Panc1 (cell line): ENCODE measurements around the gene SMAP1. TPM values are rescaled to one million over a fixed set of nuclear protein-coding genes. Genes with fewer than 3 reads are reported as not detected.

Experiments
- ATAC-seq: fragments of 200-7000 bp; cut with Tn5 transposase; 2 replicates; pipeline ENCODE4 v1.9.1; 2020; ENCODE audit warnings: mild to moderate bottlenecking, moderate library complexity
- BruUV-seq: library from RNA; stranded (reverse); fragments of 400-500 nt; replicated peaks from 2 replicates; lab custom pipeline; 2021; lab: Mats Ljungman, UMichigan
- CTCF ChIA-PET: fragments of 300-600 bp; sonication (Branson Sonifier 250); formaldehyde crosslinking; loops from one replicate; lab custom pipeline; 2022; ENCODE audit warnings: antibody characterized with exemption; lab: Charles Lee
- POLR2A ChIA-PET: fragments of 300-600 bp; sonication (Branson Sonifier 250); formaldehyde crosslinking; loops from one replicate; lab custom pipeline; 2022; ENCODE audit warnings: antibody characterized with exemption; lab: Charles Lee
- DNase-seq: peaks from one replicate; pipeline ENCODE4 v3.0.0-alpha.2; 2010; ENCODE audit warnings: low read depth, low spot score
- H3K27ac ChIP-seq: 2 replicates; pipeline ENCODE4 v1.5.1; 2011; ENCODE audit warnings: mild to moderate bottlenecking, low read length, inconsistent platforms
- H3K27me3 ChIP-seq: fragments of 200-500 bp; sonication (Bioruptor generic); 2 replicates; pipeline ENCODE4 v1.6.0; 2014; ENCODE audit warnings: low read length, inconsistent platforms; ENCODE audit not compliant: control insufficient read depth, insufficient read depth
- H3K36me3 ChIP-seq: fragments of 200-500 bp; sonication (Bioruptor generic); 2 replicates; pipeline ENCODE4 v1.5.1; 2014; ENCODE audit warnings: inconsistent platforms, mild to moderate bottlenecking, low read length, moderate library complexity; ENCODE audit not compliant: control insufficient read depth, insufficient read depth
- H3K4me1 ChIP-seq: 2 replicates; pipeline ENCODE4 v1.5.1; 2011; ENCODE audit warnings: inconsistent platforms, mild to moderate bottlenecking, low read length, moderate library complexity; ENCODE audit not compliant: control insufficient read depth, insufficient read depth
- H3K4me3 ChIP-seq, 2 experiments: 2 replicates each; pipeline ENCODE4 v1.5.1; 2011 to 2012; ENCODE audit warnings: low read depth in 2 of 2, low read length in 2 of 2, mild to moderate bottlenecking in 2 of 2, inconsistent platforms in 1 of 2, moderate library complexity in 1 of 2
- H3K9me3 ChIP-seq: fragments of 200-500 bp; sonication (Bioruptor generic); 2 replicates; pipeline ENCODE4 v1.5.1; 2014; ENCODE audit warnings: low read depth, mild to moderate bottlenecking, inconsistent platforms, low read length, moderate library complexity; ENCODE audit not compliant: control insufficient read depth, insufficient read depth
- POLR2AphosphoS5 ChIP-seq: IDR thresholded peaks from 2 replicates; pipeline ENCODE4 v1.6.1; 2012; ENCODE audit warnings: mild to moderate bottlenecking, low read depth, low read length, moderate library complexity
- SIN3A ChIP-seq: IDR thresholded peaks from 2 replicates; pipeline ENCODE4 v1.6.1; 2012; ENCODE audit warnings: low read depth, mild to moderate bottlenecking, low read length, moderate library complexity, borderline replicate concordance; ENCODE audit not compliant: insufficient read depth
- TCF7L2 ChIP-seq: IDR thresholded peaks from 2 replicates; pipeline ENCODE4 v1.6.1; 2011; ENCODE audit warnings: mild to moderate bottlenecking, low read depth, low read length, inconsistent platforms
- in situ Hi-C: cut with HindIII; loops from 2 replicates; pipeline ENCODE4 v1.10.0; 2016; ENCODE audit warnings: low sequenced_read_pairs, low pct_unique_long_range_greater_than_20kb
- intact Hi-C: fragments of 100-400 bp; cut with micrococcal nuclease; formaldehyde crosslinking; loops from one replicate; pipeline ENCODE4 v1.10.0; 2022; ENCODE audit not compliant: unreplicated experiment
- total RNA-seq: library from RNA; stranded (reverse); gene quantifications from one replicate; pipeline ENCODE4 v1.2.1, GENCODE V29; 2021; ENCODE audit not compliant: unreplicated experiment
- TF ChIP-seq, protein P1 (sequence below): fragments of 450-650 bp; IDR thresholded peaks from 2 replicates; pipeline ENCODE4 v1.5.1; 2017; ENCODE audit warnings: mild to moderate bottlenecking
- TF ChIP-seq, protein P2 (sequence below), 2 experiments: IDR thresholded peaks; 2 replicates each; pipeline ENCODE4 v1.6.1; 2011 to 2012; ENCODE audit warnings: low read depth in 2 of 2, control low read depth in 1 of 2, low read length in 1 of 2, mild to moderate bottlenecking in 1 of 2, moderate library complexity in 1 of 2; ENCODE audit not compliant: insufficient read depth in 1 of 2

SMAP1 gene
- total RNA-seq, 1 experiment from 2014 or later = 41.9 TPM

DNA sequence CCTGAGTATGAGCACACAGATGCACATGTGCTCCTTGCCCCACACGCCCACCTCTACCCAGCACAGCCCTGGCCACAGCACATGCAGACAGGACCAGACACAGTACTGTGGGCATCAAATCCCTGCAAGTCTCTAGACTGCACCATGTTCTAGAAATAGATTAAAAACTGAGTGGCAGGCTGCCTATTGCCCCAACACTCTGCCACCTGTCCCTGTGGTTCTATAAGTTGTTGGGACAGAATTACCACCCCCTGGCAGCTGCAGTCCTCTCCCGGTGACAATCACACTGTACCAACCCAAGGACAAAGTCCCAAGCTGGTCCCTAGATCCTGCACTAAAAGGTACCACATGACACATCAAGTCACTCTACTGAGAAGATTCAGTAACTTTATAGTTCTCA is 219.0 kb downstream of the SMAP1 start:
- ChIA-PET CTCF (no interaction called here), POLR2A (no interaction called here)
- ATAC-seq = no peak
- H3K27ac ChIP-seq = no peak overlapping the region
- no peaks in the 10 kb centered on the region for H3K9me3 ChIP-seq
- H3K36me3 ChIP-seq = no peaks in the 10 kb centered on the region
- peaks cover 4% of the 10 kb centered on the region; the same call in 1 of the 2 replicates for H3K4me1 ChIP-seq
- intact Hi-C loops (no loop called here), in situ Hi-C loops (no loop called here)
- BruUV-seq = no TSS peak
- DNase-seq = no peak
- TF ChIP-seq, protein P1, sequence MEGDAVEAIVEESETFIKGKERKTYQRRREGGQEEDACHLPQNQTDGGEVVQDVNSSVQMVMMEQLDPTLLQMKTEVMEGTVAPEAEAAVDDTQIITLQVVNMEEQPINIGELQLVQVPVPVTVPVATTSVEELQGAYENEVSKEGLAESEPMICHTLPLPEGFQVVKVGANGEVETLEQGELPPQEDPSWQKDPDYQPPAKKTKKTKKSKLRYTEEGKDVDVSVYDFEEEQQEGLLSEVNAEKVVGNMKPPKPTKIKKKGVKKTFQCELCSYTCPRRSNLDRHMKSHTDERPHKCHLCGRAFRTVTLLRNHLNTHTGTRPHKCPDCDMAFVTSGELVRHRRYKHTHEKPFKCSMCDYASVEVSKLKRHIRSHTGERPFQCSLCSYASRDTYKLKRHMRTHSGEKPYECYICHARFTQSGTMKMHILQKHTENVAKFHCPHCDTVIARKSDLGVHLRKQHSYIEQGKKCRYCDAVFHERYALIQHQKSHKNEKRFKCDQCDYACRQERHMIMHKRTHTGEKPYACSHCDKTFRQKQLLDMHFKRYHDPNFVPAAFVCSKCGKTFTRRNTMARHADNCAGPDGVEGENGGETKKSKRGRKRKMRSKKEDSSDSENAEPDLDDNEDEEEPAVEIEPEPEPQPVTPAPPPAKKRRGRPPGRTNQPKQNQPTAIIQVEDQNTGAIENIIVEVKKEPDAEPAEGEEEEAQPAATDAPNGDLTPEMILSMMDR = no peak
- TF ChIP-seq SIN3A (no peak), POLR2AphosphoS5 (no peak), TCF7L2 (no peak)
- TF ChIP-seq, protein P2, sequence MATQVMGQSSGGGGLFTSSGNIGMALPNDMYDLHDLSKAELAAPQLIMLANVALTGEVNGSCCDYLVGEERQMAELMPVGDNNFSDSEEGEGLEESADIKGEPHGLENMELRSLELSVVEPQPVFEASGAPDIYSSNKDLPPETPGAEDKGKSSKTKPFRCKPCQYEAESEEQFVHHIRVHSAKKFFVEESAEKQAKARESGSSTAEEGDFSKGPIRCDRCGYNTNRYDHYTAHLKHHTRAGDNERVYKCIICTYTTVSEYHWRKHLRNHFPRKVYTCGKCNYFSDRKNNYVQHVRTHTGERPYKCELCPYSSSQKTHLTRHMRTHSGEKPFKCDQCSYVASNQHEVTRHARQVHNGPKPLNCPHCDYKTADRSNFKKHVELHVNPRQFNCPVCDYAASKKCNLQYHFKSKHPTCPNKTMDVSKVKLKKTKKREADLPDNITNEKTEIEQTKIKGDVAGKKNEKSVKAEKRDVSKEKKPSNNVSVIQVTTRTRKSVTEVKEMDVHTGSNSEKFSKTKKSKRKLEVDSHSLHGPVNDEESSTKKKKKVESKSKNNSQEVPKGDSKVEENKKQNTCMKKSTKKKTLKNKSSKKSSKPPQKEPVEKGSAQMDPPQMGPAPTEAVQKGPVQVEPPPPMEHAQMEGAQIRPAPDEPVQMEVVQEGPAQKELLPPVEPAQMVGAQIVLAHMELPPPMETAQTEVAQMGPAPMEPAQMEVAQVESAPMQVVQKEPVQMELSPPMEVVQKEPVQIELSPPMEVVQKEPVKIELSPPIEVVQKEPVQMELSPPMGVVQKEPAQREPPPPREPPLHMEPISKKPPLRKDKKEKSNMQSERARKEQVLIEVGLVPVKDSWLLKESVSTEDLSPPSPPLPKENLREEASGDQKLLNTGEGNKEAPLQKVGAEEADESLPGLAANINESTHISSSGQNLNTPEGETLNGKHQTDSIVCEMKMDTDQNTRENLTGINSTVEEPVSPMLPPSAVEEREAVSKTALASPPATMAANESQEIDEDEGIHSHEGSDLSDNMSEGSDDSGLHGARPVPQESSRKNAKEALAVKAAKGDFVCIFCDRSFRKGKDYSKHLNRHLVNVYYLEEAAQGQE (IDR thresholded peaks at IDR 0.05; ENCODE audit: insufficient read depth in 1 of 2, low read depth in 2 of 2, low read length in 1 of 2) = no peak
- H3K27me3 ChIP-seq = no peaks in the 10 kb centered on the region; the same call in 1 of the 2 replicates
- H3K4me3 ChIP-seq = no peak overlapping the region

DNA sequence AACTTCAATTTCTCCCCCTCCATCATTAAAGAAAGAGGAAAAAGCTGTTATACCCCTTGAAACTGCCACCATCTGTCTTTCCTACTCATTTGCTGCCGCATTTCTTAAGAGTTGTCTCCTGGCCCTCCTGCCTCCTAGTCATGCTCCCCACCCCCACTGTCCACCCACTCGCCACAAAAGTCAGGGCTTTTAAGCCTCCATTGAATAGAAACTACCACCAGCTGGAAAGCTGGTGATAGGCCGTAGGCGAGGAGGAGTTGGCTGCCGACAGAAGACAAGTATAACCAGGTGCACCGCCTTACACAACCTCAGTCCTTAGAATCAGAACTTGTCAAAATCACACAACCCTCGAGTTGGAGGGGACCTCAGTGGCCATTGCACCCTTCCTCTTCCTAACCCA is 221.6 kb downstream of the SMAP1 start:
- in situ Hi-C loops (no loop called here), intact Hi-C loops (no loop called here)
- Histone ChIP-seq H3K27me3 (no peaks in the 10 kb centered on the region; the same call in 1 of the 2 replicates), H3K4me3 (no peak overlapping the region), H3K4me1 (no peaks in the 10 kb centered on the region; the same call in 1 of the 2 replicates), H3K36me3 (no peaks in the 10 kb centered on the region), H3K27ac (no peak overlapping the region), H3K9me3 (no peaks in the 10 kb centered on the region)
- DNase-seq (no peak), ATAC-seq (no peak)
- TF ChIP-seq POLR2AphosphoS5 (no peak), TCF7L2 (no peak), SIN3A (no peak)
- TF ChIP-seq, protein P1 = no peak
- no TSS peak for BruUV-seq
- ChIA-PET POLR2A (no interaction called here), CTCF (no interaction called here)
